H7 (cell line): ENCODE results near the gene FAM78A. TPM values are rescaled to one million over a fixed set of nuclear protein-coding genes. Genes with fewer than 3 reads are reported as not detected.
"Not testable (repeated sequence)": the region's sequence is repeated elsewhere in the genome, so short reads cannot be mapped to it uniquely, and the experiment has no call there.

ENCODE experiments used
- DNase-seq: peaks from one replicate; pipeline ENCODE4 v3.0.0; 2012
- H3K27me3 ChIP-seq: 2 replicates; pipeline ENCODE4 v1.6.0; 2011; ENCODE audit warnings: mild to moderate bottlenecking, low read length; ENCODE audit not compliant: control insufficient read depth, insufficient read depth
- H3K36me3 ChIP-seq: replicated peaks from 2 replicates; pipeline ENCODE4 v1.5.1; 2011; ENCODE audit warnings: low read length; ENCODE audit not compliant: control insufficient read depth, insufficient read depth
- H3K4me3 ChIP-seq: 2 replicates; pipeline ENCODE4 v1.5.1; 2011; ENCODE audit warnings: low read depth, mild to moderate bottlenecking, control low read depth, low read length, moderate library complexity; ENCODE audit not compliant: insufficient read depth
- total RNA-seq: library from RNA; depleted of rRNA; stranded (reverse); fragments of >200 nt; shearing (Covaris generic); gene quantifications from 2 replicates; pipeline ENCODE4 v1.2.3, GENCODE V29; 2014; rRNA removed

The FAM78A gene
- total RNA-seq, 1 experiment from 2014 or later = 1.6 TPM

DNA sequence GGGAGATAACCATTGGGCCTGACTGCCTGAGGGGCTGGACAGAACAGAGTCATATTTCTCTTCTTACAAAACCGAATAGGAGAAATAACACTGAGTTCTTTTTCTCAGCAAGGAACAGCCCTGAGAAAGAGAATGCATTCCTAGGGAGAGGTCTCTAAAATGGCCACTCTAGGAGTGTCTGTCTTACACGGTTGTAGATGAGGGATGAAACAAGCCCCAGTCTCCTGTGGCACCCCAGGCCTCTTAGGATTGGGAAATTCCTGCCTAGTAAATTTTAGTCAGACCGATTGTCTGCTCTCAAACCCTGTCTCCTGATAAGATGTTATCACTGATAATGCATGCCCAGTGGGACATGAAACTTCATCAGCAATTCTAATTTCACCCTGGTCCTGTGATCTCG is 64.4 kb downstream of the FAM78A start:
- not testable (repeated sequence) for DNase-seq, H3K4me3 ChIP-seq, H3K36me3 ChIP-seq, H3K27me3 ChIP-seq

Other genes starting within 250 kb of the FAM78A start
- gene AIF1L, start 180.0 kb downstream of the FAM78A start, total RNA-seq = 93.3 and 97.2 TPM in 2 replicates
- 20.6 and 26.5 TPM in 2 replicates for gene NUP214, start 150.9 kb downstream of the FAM78A start, total RNA-seq
- gene PLPP7, start 13.2 kb upstream of the FAM78A start, total RNA-seq = 8.2 and 8.8 TPM in 2 replicates
- 77.4 and 102 TPM in 2 replicates for gene PRRC2B, start 117.6 kb upstream of the FAM78A start, total RNA-seq
- gene POMT1, start 226.4 kb upstream of the FAM78A start, total RNA-seq = 21.1 and 24.0 TPM in 2 replicates